Prostate gland (tissue), 2 donors: ENCODE data around the gene GSE1.

Experiments
- CTCF ChIP-seq, 4 experiments: fragments of 200-600 bp in 2 of 4; fragments of 450-650 bp in 2 of 4; sonication (generic) in 2 of 4; IDR thresholded peaks; 1 replicate in 3 of 4; 2 replicates in 1 of 4; pipeline ENCODE4 v1.5.1; 2016 to 2019; ENCODE audit warnings: antibody characterized with exemption in 4 of 4, mild to moderate bottlenecking in 2 of 4, moderate library complexity in 2 of 4
- POLR2A ChIP-seq: fragments of 450-650 bp; IDR thresholded peaks from one replicate; pipeline ENCODE4 v1.6.1; 2016; ENCODE audit warnings: antibody characterized with exemption, mild to moderate bottlenecking

GRCh38 chr16:85674828-85675227 lies 61.7 kb downstream of the GSE1 start:
- TF ChIP-seq POLR2A (no peak), CTCF (IDR thresholded peaks at IDR 0.05) (no peak)
